C4-2B (cell line): ENCODE measurements around the gene CMKLR1.

Source experiments
- ZFX ChIP-seq: fragments of 450-650 bp; IDR thresholded peaks from 2 replicates; pipeline ENCODE4 v1.6.1; 2017
- TF ChIP-seq, protein P1 (sequence below): fragments of 450-650 bp; conservative IDR thresholded peaks from 2 replicates; pipeline ENCODE4 v1.5.1; 2017; ENCODE audit warnings: mild to moderate bottlenecking

DNA sequence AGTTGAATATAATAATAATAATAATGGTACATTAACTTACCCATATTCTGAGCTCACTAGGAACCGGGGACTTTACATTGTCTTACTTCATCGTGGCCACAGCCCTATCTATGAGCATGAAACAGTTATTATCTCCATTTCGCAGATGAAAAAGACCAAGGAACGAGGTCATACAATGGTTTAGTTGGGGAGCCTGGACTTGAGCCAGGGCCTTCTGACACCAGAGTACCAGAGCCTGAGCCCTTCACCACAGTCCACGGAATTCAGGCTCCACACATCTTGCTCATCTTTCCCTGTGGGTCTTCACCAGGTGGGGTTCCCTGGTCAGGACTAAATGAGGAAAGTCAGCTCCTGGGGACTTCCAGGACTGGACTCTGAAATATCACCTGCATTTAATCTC is 31.3 kb upstream of the CMKLR1 start:
- TF ChIP-seq, protein P1, sequence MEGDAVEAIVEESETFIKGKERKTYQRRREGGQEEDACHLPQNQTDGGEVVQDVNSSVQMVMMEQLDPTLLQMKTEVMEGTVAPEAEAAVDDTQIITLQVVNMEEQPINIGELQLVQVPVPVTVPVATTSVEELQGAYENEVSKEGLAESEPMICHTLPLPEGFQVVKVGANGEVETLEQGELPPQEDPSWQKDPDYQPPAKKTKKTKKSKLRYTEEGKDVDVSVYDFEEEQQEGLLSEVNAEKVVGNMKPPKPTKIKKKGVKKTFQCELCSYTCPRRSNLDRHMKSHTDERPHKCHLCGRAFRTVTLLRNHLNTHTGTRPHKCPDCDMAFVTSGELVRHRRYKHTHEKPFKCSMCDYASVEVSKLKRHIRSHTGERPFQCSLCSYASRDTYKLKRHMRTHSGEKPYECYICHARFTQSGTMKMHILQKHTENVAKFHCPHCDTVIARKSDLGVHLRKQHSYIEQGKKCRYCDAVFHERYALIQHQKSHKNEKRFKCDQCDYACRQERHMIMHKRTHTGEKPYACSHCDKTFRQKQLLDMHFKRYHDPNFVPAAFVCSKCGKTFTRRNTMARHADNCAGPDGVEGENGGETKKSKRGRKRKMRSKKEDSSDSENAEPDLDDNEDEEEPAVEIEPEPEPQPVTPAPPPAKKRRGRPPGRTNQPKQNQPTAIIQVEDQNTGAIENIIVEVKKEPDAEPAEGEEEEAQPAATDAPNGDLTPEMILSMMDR, result no peak
- no peak for TF ChIP-seq ZFX
